Measurements from ENCODE around the gene GLIPR2.

DNA sequence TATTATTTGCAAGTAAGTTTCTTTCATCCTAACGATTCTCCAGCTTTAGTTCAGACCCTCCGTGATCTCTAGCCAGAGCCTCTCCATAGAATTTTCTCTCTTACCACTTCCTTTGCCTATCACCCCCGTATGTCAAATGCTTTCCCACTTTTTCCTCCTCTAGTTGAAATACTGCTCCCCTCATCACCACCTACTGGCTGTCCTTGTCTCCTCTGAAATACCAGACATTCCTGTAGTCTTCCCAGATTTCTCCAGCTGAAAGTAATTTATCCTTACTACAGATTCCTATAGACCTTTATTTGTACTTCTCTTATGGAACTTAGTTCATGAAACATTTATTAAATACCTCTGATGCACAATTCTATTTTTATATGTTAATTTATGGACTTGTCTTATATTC lies 36.0 kb upstream of the GLIPR2 start:
- TF ChIP-seq, protein P1, sequence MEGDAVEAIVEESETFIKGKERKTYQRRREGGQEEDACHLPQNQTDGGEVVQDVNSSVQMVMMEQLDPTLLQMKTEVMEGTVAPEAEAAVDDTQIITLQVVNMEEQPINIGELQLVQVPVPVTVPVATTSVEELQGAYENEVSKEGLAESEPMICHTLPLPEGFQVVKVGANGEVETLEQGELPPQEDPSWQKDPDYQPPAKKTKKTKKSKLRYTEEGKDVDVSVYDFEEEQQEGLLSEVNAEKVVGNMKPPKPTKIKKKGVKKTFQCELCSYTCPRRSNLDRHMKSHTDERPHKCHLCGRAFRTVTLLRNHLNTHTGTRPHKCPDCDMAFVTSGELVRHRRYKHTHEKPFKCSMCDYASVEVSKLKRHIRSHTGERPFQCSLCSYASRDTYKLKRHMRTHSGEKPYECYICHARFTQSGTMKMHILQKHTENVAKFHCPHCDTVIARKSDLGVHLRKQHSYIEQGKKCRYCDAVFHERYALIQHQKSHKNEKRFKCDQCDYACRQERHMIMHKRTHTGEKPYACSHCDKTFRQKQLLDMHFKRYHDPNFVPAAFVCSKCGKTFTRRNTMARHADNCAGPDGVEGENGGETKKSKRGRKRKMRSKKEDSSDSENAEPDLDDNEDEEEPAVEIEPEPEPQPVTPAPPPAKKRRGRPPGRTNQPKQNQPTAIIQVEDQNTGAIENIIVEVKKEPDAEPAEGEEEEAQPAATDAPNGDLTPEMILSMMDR (IDR thresholded peaks at IDR 0.05; ENCODE audit: low read depth, low read length): no peak
- TF ChIP-seq EZH2phosphoT487 (IDR thresholded peaks at IDR 0.05; ENCODE audit: low read depth): no peak
